Endothelial cell of umbilical vein (primary cell): ENCODE data around the gene RUNDC3A. TPM values are rescaled to one million over a fixed set of nuclear protein-coding genes. Genes with fewer than 3 reads are reported as not detected.

Experiments used
- BruUV-seq: library from RNA; stranded (reverse); fragments of 400-500 nt; replicated peaks from 2 replicates; lab custom pipeline; 2021; lab: Mats Ljungman, UMichigan
- CTCF ChIA-PET: fragments of 300-600, 350-600 bp; sonication (Branson Sonifier 250); formaldehyde crosslinking; loops from one replicate; lab custom pipeline; 2021; ENCODE audit warnings: antibody characterized with exemption, inconsistent platforms; lab: Charles Lee
- POLR2A ChIA-PET: fragments of 300-600, 350-600 bp; sonication (Branson Sonifier 250); formaldehyde crosslinking; loops from one replicate; lab custom pipeline; 2021; ENCODE audit warnings: antibody characterized with exemption, inconsistent platforms; lab: Charles Lee
- DNase-seq: peaks from one replicate; pipeline ENCODE4 v3.0.0-alpha.2; 2011; ENCODE audit warnings: low read depth, low spot score
- FAIRE-seq: peaks from 2 replicates; lab custom pipeline; 2011; peaks lifted over from hg19 to GRCh38; lab: Jason Lieb, UNC
- H2AFZ ChIP-seq: 2 replicates; pipeline ENCODE4 v1.6.0; 2012; ENCODE audit warnings: low read depth, low read length, control low read depth, inconsistent platforms
- H3K27ac ChIP-seq: 2 replicates; pipeline ENCODE4 v1.5.1; 2011; ENCODE audit warnings: low read depth, mild to moderate bottlenecking, control low read depth, low read length, moderate library complexity; ENCODE audit not compliant: insufficient read depth
- H3K27me3 ChIP-seq, 2 experiments: 2 replicates each; pipeline versions ENCODE4 v1.6.0 to v1.6.1; 2011; ENCODE audit warnings: low read length in 2 of 2, mixed read lengths in 1 of 2; ENCODE audit not compliant: control insufficient read depth in 2 of 2, insufficient read depth in 2 of 2
- H3K36me3 ChIP-seq, 2 experiments: 2 replicates in 1 of 2; 3 replicates in 1 of 2; pipeline ENCODE4 v1.5.1; 2011; ENCODE audit warnings: low read length in 2 of 2, mild to moderate bottlenecking in 1 of 2, moderate library complexity in 1 of 2; ENCODE audit not compliant: control insufficient read depth in 2 of 2, insufficient read depth in 2 of 2; ENCODE audit errors: extremely low read depth in 1 of 2
- H3K4me1 ChIP-seq: 3 replicates; pipeline ENCODE4 v1.5.1; 2011; ENCODE audit warnings: mild to moderate bottlenecking, low read length; ENCODE audit not compliant: control insufficient read depth, insufficient read depth; ENCODE audit errors: extremely low read depth
- H3K4me2 ChIP-seq: 2 replicates; pipeline ENCODE4 v1.6.1; 2011; ENCODE audit warnings: low read length, control low read depth, mixed read lengths; ENCODE audit not compliant: insufficient read depth
- H3K4me3 ChIP-seq, 3 experiments: fragments of 200-600 bp in 1 of 3; sonication (generic), shearing (Covaris generic) in 1 of 3; replicated peaks in 1 of 3; 2 replicates each; pipeline ENCODE4 v1.5.1; 2011 to 2016; ENCODE audit warnings: control low read depth in 3 of 3, low read length in 3 of 3, mild to moderate bottlenecking in 2 of 3, inconsistent platforms in 1 of 3, low read depth in 1 of 3, moderate library complexity in 1 of 3; ENCODE audit not compliant: insufficient read depth in 1 of 3
- H3K79me2 ChIP-seq: 2 replicates; pipeline ENCODE4 v1.6.0; 2012; ENCODE audit warnings: low read length, inconsistent platforms; ENCODE audit not compliant: control insufficient read depth, insufficient read depth
- H3K9ac ChIP-seq: replicated peaks from 2 replicates; pipeline ENCODE3; 2011; ENCODE audit warnings: low read length, control low read depth; ENCODE audit not compliant: insufficient read depth; ENCODE audit errors: extremely low read depth
- H3K9me1 ChIP-seq: replicated peaks from 3 replicates; pipeline ENCODE4 v1.6.0; 2011; ENCODE audit warnings: mild to moderate bottlenecking, low read length; ENCODE audit not compliant: control insufficient read depth, insufficient read depth; ENCODE audit errors: extremely low read depth
- H3K9me3 ChIP-seq: replicated peaks from 2 replicates; pipeline ENCODE4 v1.5.1; 2012; ENCODE audit warnings: low read length, inconsistent platforms; ENCODE audit not compliant: control insufficient read depth, insufficient read depth
- H4K20me1 ChIP-seq: replicated peaks from 2 replicates; pipeline ENCODE3; 2011; ENCODE audit warnings: mild to moderate bottlenecking, low read length; ENCODE audit not compliant: control insufficient read depth, insufficient read depth; ENCODE audit errors: extremely low read depth
- CTCF ChIP-seq, 2 donors: IDR thresholded peaks; 1 replicate in 1 of 2; 2 replicates in 1 of 2; pipeline ENCODE4 v1.5.1; 2011; ENCODE audit warnings: low read length in 2 of 2, mild to moderate bottlenecking in 2 of 2, moderate library complexity in 2 of 2, control low read depth in 1 of 2, inconsistent platforms in 1 of 2, low read depth in 1 of 2; ENCODE audit not compliant: insufficient read depth in 1 of 2; ENCODE audit errors: extremely low read depth in 1 of 2
- EZH2 ChIP-seq: IDR thresholded peaks from 2 replicates; pipeline ENCODE4 v1.6.1; 2012; ENCODE audit warnings: borderline replicate concordance, low read depth, mild to moderate bottlenecking, moderate library complexity, low read length, inconsistent platforms; ENCODE audit not compliant: severe bottlenecking
- FOS ChIP-seq: IDR thresholded peaks from 2 replicates; pipeline ENCODE4 v1.6.1; 2011; ENCODE audit warnings: mild to moderate bottlenecking, low read length, moderate library complexity, borderline replicate concordance; ENCODE audit not compliant: insufficient read depth
- GATA2 ChIP-seq: IDR thresholded peaks from 2 replicates; pipeline ENCODE4 v1.7.0; 2011; ENCODE audit warnings: low read depth, mild to moderate bottlenecking, moderate library complexity, mixed read lengths, low read length; ENCODE audit not compliant: insufficient read length, insufficient read depth
- JUN ChIP-seq: IDR thresholded peaks from 2 replicates; pipeline ENCODE4 v1.6.1; 2011; ENCODE audit warnings: borderline replicate concordance, low read depth; ENCODE audit not compliant: insufficient read length, insufficient read depth
- MAX ChIP-seq: IDR thresholded peaks from 2 replicates; pipeline ENCODE4 v1.6.1; 2011; ENCODE audit not compliant: insufficient read depth, insufficient read length
- MYC ChIP-seq: IDR thresholded peaks from one replicate; pipeline ENCODE4 v1.6.1; 2011; ENCODE audit warnings: mild to moderate bottlenecking, low read depth, low read length
- POLR2A ChIP-seq: IDR thresholded peaks from 2 replicates; pipeline ENCODE4 v1.6.1; 2012; ENCODE audit warnings: low read depth, mild to moderate bottlenecking, control low read depth, low read length
- POLR2AphosphoS5 ChIP-seq: IDR thresholded peaks from 2 replicates; pipeline ENCODE4 v1.6.1; 2012; ENCODE audit warnings: low read depth, mild to moderate bottlenecking, control low read depth, low read length, moderate library complexity; ENCODE audit not compliant: insufficient read depth
- dilution Hi-C: fragments of 300-500 bp; cut with MboI; formaldehyde crosslinking; loops from one replicate; pipeline ENCODE4 v1.15.0; 2019; ENCODE audit warnings: low sequenced_read_pairs; ENCODE audit not compliant: extremely low pct_ligation_motif_present
- intact Hi-C: fragments of 100-400 bp; cut with micrococcal nuclease; formaldehyde crosslinking; loops from one replicate; pipeline ENCODE4 v1.10.0; 2022
- polyA plus RNA-seq, 4 experiments: library from polyadenylated mRNA; depleted of rRNA in 3 of 4; stranded (reverse) in 3 of 4; unstranded in 1 of 4; fragments of >200 nt; gene quantifications; 2 replicates each; pipeline versions ENCODE4 v1.2.1 to v1.2.3, GENCODE V29; 2011 to 2012; ENCODE audit warnings: missing spikeins in 1 of 4
- total RNA-seq: library from RNA; stranded (reverse); gene quantifications from 2 replicates; pipeline ENCODE4 v1.2.3, GENCODE V29; 2021

Gene RUNDC3A
- total and polyA plus RNA-seq, 2 donors (not counting 3 experiments of a cell fraction or from before 2014, with no cell fraction given), result 0.12 TPM; not detected in 1

GRCh38 chr17:44335968-44336367 is 27.6 kb downstream of the RUNDC3A start:
- Histone ChIP-seq H3K4me2 (no peak overlapping the region), H3K79me2 (no peaks in the 10 kb centered on the region), H3K27ac (no peak overlapping the region), H3K9me1 (no peaks in the 10 kb centered on the region), H3K4me3 (no peak overlapping the region), H3K36me3 (no peaks in the 10 kb centered on the region), H2AFZ (no peak overlapping the region), H4K20me1 (no peaks in the 10 kb centered on the region), H3K27me3 (peaks cover 0 to 2% of the 10 kb centered on the region in 2 experiments), H3K4me1 (no peaks in the 10 kb centered on the region), H3K9ac (no peak overlapping the region), H3K9me3 (no peaks in the 10 kb centered on the region)
- dilution Hi-C loops (no loop called here), intact Hi-C loops (no loop called here)
- FAIRE-seq (no peak), DNase-seq (no peak)
- no TSS peak for BruUV-seq
- ChIA-PET POLR2A (no interaction called here), CTCF (interaction anchor here (0.9 to 4.8 kb wide), 4 partner anchors 9 to 126 kb away, joined by 3 to 29 read pairs (median 6); partner anchors contain the start of gene GRN)
- TF ChIP-seq EZH2 (no peak), MAX (no peak), JUN (no peak), MYC (no peak), POLR2A (no peak), GATA2 (no peak), FOS (no peak), POLR2AphosphoS5 (no peak), CTCF (IDR thresholded peaks at IDR 0.05; ENCODE audit: extremely low read depth in 1 of 2, insufficient read depth in 1 of 2, low read depth in 1 of 2, low read length in 2 of 2) (no peak)
